GM18511 (cell line): ENCODE measurements around the gene FTSJ1.
"Not testable (repeated sequence)": the region's sequence is repeated elsewhere in the genome, so short reads cannot be mapped to it uniquely, and the experiment has no call there.

Experiments
- ATAC-seq: cut with Tn5 transposase; IDR thresholded peaks from one replicate; pipeline ENCODE4 v1.9.1; 2021; ENCODE audit warnings: mild to moderate bottlenecking, moderate library complexity; ENCODE audit not compliant: unreplicated experiment

FTSJ1 gene

DNA sequence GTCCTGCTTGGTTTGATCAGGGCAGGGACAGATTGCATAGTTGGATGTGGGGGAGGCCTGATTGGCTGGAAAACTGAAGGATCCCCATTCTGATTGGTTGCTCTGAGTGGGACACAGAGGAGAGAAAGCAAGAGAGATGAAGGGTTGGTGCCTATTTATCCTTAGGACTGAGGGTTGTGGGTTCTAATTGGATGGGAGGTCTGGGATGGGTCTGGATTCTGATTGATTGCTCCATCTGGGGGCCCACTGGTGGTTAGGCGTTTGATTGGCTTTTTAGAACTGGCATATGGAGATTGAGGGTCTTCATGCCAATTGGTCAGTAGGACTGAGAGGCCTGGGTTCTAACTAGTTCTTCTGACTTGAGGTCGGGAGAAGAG is 45.0 kb downstream of the FTSJ1 start:
- ATAC-seq, result no peak

DNA sequence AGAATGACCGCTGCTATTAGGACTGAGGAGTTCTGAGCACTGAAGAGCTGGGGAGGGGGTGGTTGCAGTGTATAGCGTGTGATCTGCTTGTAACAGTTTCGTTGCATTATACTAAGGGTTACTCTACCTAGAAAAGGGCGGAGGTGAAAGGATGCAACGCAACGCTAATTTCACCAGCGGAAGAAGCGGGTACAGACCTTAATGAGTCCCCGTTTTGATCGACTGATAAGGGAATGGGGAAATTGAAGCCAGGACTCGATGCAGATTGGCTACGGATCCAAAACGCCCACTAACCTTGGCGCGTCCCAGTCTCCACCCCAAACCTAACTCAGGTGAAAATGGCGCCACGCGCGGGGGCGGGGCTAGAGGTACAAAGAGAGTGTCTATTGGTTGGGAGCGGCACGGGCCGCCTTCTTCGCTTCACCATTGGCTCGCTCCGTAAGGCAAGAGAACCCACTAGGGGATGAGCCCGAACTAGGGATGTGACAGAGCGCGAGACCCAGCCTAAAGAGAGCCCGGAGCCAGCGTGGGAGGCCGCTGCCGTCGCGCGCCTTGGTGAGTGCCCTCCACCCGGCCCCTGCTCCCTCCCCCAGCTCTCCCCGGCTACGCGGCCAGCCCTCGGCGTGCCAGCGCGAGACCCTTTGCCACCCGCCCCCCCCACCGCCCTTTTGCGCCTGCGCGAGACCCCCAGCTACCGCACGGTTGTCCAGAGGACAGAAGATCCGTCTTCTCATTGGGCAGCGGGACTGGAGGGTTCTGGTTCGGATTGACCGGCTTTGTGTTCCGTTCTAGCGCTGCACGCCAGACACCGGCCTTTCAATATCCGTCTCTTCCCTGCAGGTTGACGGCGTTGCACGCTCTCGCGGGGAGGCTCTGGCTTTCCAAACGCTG is 45.6 kb downstream of the FTSJ1 start, which contains the start of gene EBP:
Gene EBP (plus strand): TSS at position 456 of the 891 bp plus-strand sequence. CDS start 1,964 bp downstream, outside the sequence.
- peak; percentile 93 for ATAC-seq

DNA sequence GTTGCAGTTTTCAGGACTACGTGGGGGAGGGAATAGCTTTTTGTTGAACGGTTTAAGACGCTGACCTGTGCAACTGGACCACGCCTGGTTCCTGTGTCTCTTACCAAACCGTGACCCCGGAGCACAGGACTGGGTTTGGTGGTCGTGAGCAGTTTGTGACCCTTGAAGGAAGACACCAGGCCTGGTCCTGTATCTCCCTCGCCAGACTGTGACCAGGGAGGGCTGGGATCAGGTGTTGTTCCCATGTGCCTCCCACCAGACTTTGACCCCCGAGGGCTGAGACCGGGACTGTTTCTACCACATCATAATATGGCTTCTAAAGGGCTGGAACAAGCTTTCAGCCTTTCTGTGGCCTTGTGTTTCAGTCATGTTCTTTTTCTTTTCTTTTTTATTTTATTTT is 46.3 kb downstream of the FTSJ1 start:
- no peak for ATAC-seq

DNA sequence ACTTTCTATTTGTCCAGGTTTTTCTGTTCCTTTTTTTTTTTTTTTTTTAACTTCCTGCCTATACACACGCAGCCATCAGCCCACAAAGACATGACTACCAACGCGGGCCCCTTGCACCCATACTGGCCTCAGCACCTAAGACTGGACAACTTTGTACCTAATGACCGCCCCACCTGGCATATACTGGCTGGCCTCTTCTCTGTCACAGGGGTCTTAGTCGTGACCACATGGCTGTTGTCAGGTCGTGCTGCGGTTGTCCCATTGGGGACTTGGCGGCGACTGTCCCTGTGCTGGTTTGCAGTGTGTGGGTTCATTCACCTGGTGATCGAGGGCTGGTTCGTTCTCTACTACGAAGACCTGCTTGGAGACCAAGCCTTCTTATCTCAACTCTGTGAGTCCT is 47.7 kb downstream of the FTSJ1 start:
- ATAC-seq, result no peak

DNA sequence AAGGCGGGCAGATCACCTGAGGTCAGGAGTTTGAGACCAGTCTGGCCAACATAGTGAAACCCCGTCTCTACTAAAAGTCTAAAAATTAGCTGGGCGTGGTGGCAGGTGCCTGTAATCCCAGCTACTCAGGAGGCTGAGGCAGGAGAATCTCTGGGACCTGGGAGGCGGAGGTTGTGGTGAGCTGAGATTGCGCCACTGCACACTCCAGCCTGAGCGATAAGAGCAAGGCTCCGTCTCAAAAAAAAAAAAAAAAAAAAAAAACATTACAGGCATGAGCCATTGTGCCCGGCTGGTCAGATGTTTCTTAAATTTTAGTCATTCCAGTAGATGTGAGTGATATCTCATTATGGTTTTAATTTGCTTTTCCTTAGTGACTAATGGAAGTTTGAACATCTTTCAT is 49.9 kb downstream of the FTSJ1 start:
- not testable (repeated sequence) for ATAC-seq

DNA sequence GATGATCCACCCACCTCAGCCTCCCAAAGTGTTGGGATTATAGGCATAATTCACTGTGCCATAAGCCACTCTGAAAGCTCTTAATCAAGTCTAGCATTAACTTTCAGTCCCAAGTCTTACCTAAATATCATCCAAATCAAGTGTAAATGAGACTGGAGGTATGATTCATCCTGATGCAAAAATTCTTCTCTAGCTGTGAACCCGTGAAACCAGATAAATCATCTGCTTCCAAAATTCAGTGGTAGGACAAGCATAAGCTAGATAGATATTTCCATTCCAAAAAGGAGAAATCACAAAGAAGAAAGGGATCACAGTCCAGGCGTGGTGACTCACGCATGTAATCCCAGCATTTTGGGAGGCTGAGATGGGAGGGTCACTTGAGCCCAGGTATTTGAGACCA is 54.7 kb downstream of the FTSJ1 start:
- no peak for ATAC-seq

DNA sequence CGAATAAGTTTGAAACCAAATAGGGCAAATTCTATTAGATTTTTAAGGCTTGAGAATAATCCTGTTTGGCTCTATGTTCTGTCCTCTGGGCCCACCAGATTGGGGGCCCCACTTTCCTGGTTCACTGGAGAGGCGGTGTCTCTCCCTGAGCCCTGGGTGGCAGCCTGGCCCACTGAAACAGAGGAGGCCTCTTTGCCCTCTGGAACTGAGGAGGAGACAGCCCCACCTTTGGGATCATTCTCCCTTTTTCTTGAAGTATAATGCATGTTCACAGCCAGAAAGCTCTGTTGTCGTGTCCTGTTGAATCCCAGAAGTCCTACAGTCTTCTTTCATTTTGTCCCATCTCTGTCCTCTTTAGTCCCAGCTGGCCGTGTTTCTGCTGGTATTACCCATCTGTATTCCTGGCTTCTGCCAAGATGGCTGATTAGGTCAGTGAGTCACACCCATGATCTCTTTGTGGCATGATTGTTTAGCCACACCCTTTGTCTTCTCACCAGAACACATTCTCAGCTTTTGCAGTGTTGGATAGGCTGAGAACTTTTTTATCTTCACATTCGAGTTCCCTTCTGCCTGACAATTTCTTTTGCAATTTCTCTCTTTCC is 55.5 kb downstream of the FTSJ1 start:
- ATAC-seq, result no peak

DNA sequence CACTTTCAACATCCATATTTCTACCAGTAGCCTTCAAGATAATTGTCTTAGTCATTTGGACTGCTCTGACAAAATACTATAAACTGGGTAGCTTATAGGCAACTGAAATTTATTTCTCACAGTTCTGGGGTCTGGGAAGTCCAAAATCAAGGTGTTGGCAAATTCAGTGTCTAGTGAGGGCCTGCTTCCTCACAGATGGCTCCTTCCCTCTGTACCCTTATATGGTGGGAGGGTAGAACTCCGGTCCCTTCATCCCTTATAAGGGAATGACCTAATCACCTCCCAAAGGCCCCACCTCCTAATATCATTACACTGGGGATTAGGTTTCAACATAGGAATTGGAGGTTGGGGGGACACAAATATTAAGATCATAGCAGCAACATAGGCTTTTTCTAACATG is 56.2 kb downstream of the FTSJ1 start:
- no peak for ATAC-seq

DNA sequence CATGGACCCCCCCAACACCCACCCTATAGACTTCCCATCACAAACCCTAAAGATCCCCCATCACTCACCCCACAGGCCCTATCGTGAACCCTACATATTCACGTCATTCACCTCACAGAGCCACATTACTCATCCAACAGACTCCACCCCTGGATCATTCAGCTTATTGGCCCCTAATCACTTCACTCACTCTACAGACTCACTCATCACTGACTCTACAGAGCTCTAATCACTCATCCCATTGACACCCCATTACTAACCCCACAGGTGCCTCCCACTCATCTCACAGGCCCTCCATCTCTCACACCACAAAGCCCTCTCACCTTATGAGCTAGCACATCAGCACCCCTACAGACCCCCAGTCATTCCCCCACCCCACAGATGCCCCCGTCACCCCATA is 57.2 kb downstream of the FTSJ1 start:
- ATAC-seq, result no peak
